Liver (tissue), 9 donors: ENCODE measurements around the gene AP2A2. TPM values are rescaled to one million over a fixed set of nuclear protein-coding genes. Genes with fewer than 3 reads are reported as not detected.

ENCODE experiments used
- DNase-seq: peaks from one replicate; pipeline ENCODE4 v3.0.0-alpha.2; 2017; ENCODE audit warnings: low spot score
- H3K27ac ChIP-seq, 2 donors: one replicate each; pipeline ENCODE4 v1.7.0; 2013; ENCODE audit warnings: inconsistent platforms in 2 of 2, low read length in 2 of 2, control low read depth in 1 of 2, low read depth in 1 of 2, mild to moderate bottlenecking in 1 of 2
- H3K27me3 ChIP-seq, 4 donors: one replicate each; pipeline versions ENCODE4 v1.6.1 to v1.7.0; 2013; ENCODE audit warnings: low read length in 3 of 4, inconsistent platforms in 1 of 4, mild to moderate bottlenecking in 1 of 4, moderate library complexity in 1 of 4; ENCODE audit not compliant: control insufficient read depth in 4 of 4, insufficient read depth in 4 of 4
- H3K36me3 ChIP-seq, 4 donors: one replicate each; pipeline versions ENCODE4 v1.6.1 to v1.7.0; 2013; ENCODE audit warnings: low read length in 3 of 4, mild to moderate bottlenecking in 3 of 4, low read depth in 1 of 4, moderate library complexity in 1 of 4; ENCODE audit not compliant: control insufficient read depth in 4 of 4, insufficient read depth in 3 of 4
- H3K4me1 ChIP-seq, 4 donors: one replicate each; pipeline versions ENCODE4 v1.6.1 to v1.7.0; 2013; ENCODE audit warnings: low read length in 3 of 4, mild to moderate bottlenecking in 3 of 4, moderate library complexity in 1 of 4; ENCODE audit not compliant: control insufficient read depth in 4 of 4, insufficient read depth in 4 of 4
- H3K4me3 ChIP-seq, 3 donors: one replicate each; pipeline versions ENCODE4 v1.6.1 to v1.7.0; 2013; ENCODE audit warnings: low read length in 3 of 3, control low read depth in 1 of 3, low read depth in 1 of 3, mild to moderate bottlenecking in 1 of 3
- H3K9ac ChIP-seq, 2 donors: one replicate each; pipeline ENCODE4 v1.7.0; 2013; ENCODE audit warnings: low read length in 2 of 2, mild to moderate bottlenecking in 2 of 2, moderate library complexity in 2 of 2, control low read depth in 1 of 2, low read depth in 1 of 2
- H3K9me3 ChIP-seq, 4 donors: one replicate each; pipeline versions ENCODE4 v1.6.1 to v1.7.0; 2013; ENCODE audit warnings: low read length in 3 of 4; ENCODE audit not compliant: control insufficient read depth in 4 of 4
- EGR1 ChIP-seq, 2 donors: IDR thresholded peaks; 2 replicates each; pipeline ENCODE4 v1.6.1; 2016 to 2018; ENCODE audit warnings: antibody characterized with exemption in 2 of 2, low read depth in 2 of 2
- FOXA2 ChIP-seq: IDR thresholded peaks from 2 replicates; pipeline ENCODE4 v1.6.1; 2016; ENCODE audit warnings: antibody characterized with exemption
- GABPA ChIP-seq, 2 donors: IDR thresholded peaks in 1 of 2; conservative IDR thresholded peaks in 1 of 2; 2 replicates each; pipeline ENCODE4 v1.6.1; 2016; ENCODE audit warnings: antibody characterized with exemption in 2 of 2, mild to moderate bottlenecking in 1 of 2, moderate library complexity in 1 of 2
- HNF4A ChIP-seq, 2 donors: conservative IDR thresholded peaks; 2 replicates each; pipeline ENCODE4 v1.6.1; 2016; ENCODE audit warnings: antibody characterized with exemption in 2 of 2, mild to moderate bottlenecking in 2 of 2
- HNF4G ChIP-seq: IDR thresholded peaks from 2 replicates; pipeline ENCODE4 v1.6.1; 2016; ENCODE audit warnings: antibody characterized with exemption
- JUND ChIP-seq, 2 donors: IDR thresholded peaks; 2 replicates each; pipeline ENCODE4 v1.6.1; 2016; ENCODE audit warnings: antibody characterized with exemption in 2 of 2
- RAD21 ChIP-seq, 2 donors: IDR thresholded peaks; 2 replicates each; pipeline ENCODE4 v1.6.1; 2016; ENCODE audit warnings: antibody characterized with exemption in 2 of 2, mild to moderate bottlenecking in 2 of 2
- TAF1 ChIP-seq: conservative IDR thresholded peaks from 2 replicates; pipeline ENCODE4 v1.6.1; 2016; ENCODE audit warnings: antibody characterized with exemption, mild to moderate bottlenecking
- YY1 ChIP-seq: IDR thresholded peaks from 2 replicates; pipeline ENCODE4 v1.6.1; 2016; ENCODE audit warnings: antibody characterized with exemption, mild to moderate bottlenecking
- whole genome bisulfite sequencing: extraction: QIAGEN DNeasy Blood & Tissue Kit; methylation state at CpG from one replicate; pipeline ENCODE4 v1.1.7; 2013; 5-methylcytosine and 5-hydroxymethylcytosine counted together
- polyA plus RNA-seq, 2 donors: library from polyadenylated mRNA; stranded (reverse) in 1 of 2; unstranded in 1 of 2; fragments of 200-250 nt in 1 of 2; fragments of >200 nt in 1 of 2; fragmentation: Nextera tagmentation in 1 of 2; extraction: Ambion mirVana in 1 of 2; gene quantifications; one replicate each; pipeline versions ENCODE4 v1.2.1 to v1.2.3, GENCODE V29; 2013 to 2015
- total RNA-seq, 2 donors: library from RNA; depleted of rRNA; stranded (reverse); fragments of >200 nt; gene quantifications; one replicate each; pipeline ENCODE4 v1.2.3, GENCODE V29; 2014
- TF ChIP-seq, protein P1 (sequence below): IDR thresholded peaks from 2 replicates; pipeline ENCODE4 v1.6.1; 2016; ENCODE audit warnings: antibody characterized with exemption
- TF ChIP-seq, protein P2 (sequence below): IDR thresholded peaks from 2 replicates; pipeline ENCODE4 v1.6.1; 2016; ENCODE audit warnings: antibody characterized with exemption
- TF ChIP-seq, protein P3 (sequence below): fragments of 150-350 bp; IDR thresholded peaks from 2 replicates; pipeline ENCODE4 v1.5.1; 2017; ENCODE audit warnings: improper control_type of control experiment, low read depth, low read length; ENCODE audit not compliant: missing input control
- TF ChIP-seq, protein P4 (sequence below): IDR thresholded peaks from 2 replicates; pipeline ENCODE4 v1.6.1; 2016; ENCODE audit warnings: antibody characterized with exemption
- donor health status: healthy.
- donor health status: healthy.
- donor health status: healthy.
- donor health status: healthy.
- donor health status: healthy.

The AP2A2 gene
- total and polyA plus RNA-seq, 4 donors = 20.5 to 39.7 (median 23.8) TPM

DNA sequence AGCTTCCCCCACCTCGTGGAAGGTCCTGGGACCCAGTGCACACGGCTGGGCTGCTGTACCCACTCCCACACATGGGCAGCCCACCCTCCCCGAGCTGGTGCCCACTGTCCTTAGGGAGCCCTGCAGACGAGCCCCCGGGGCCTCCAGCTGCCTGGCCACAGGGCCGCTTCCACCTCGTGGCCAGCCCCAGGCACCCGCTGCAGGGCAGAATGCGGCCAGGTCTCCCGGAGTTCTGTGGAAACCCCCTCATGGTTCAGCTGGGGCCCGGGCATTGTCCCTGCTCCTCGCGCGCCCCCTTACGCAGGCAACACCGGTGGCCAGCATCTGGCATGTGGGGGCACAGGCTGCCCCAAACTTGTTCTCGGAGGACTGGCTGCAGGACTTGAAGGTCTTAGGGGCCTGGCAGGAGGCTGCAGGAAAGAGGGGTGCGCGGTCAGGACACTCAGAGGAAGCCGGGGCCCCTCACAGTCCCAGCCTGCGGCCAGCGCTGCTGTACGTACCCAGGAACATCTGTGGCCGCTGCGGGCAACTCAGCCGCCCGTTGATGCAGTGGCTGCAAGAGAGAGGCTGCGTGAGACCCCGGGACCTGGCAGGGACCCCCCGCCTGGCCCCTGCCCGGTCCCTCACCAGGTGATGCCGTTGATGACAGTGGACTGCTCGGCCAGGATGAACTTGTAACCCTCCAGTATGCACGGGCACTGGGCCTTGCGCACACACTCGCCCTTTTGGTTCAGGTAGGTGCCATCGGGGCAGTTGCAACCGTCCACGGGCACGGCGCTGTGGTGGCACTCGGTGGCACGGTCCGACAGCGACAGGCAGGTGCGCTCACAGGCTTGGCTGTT is 101.2 kb downstream of the AP2A2 start:
- whole genome bisulfite sequencing = 86% methylated on average over 46 of the region's 46 CpGs
- no peak for DNase-seq
- H3K27me3 ChIP-seq = no peaks in the 10 kb centered on the region

DNA sequence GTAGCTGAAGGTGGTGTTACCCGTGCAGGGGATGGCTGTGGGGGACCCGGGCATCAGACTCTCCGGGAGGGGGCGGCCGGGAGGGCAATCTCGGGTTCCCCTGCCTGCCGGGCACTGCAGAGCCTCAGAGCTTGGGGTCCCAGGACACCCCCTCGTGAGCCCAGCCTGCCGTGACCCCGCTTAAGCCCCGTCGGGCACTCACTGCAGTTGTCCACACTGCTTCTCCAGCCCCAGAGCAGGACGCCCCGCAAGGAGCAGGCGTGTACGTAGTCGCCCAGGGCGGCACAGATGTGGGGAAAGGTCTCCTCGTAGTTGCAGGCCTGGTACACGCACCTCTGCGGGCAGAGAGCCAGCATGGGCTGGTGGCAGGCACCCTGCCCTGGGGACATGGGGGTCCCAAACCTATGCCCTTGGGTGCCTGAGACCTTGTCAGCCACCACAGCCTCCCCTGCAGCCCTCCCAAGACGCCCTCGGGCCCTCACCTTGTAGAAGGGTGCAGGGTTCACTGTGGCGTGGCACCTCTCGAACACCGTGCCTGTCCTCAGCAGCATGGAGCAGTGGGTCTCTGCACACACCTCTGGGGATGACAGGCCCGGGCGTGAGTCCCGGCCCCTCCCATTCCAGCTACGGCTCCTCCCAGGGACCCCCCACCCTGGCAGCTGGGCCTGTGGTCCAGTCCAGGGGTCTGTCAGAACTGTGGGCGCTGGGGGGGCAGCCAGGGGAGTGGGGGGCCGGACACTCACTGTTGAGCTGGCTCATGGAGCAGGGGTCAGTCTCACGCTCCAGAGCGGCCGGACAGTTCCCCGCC is 102.0 kb downstream of the AP2A2 start:
- H3K27ac ChIP-seq = no peak overlapping the region
- H3K27me3 ChIP-seq = no peaks in the 10 kb centered on the region
- no peaks in the 10 kb centered on the region for H3K9me3 ChIP-seq
- no peak overlapping the region for H3K4me3 ChIP-seq
- TF ChIP-seq, protein P1, sequence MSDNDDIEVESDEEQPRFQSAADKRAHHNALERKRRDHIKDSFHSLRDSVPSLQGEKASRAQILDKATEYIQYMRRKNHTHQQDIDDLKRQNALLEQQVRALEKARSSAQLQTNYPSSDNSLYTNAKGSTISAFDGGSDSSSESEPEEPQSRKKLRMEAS = no peak
- TF ChIP-seq, protein P2, sequence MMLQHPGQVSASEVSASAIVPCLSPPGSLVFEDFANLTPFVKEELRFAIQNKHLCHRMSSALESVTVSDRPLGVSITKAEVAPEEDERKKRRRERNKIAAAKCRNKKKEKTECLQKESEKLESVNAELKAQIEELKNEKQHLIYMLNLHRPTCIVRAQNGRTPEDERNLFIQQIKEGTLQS = no peak
- no peak for TF ChIP-seq RAD21 (IDR thresholded peaks at IDR 0.05)
- TF ChIP-seq, protein P3, sequence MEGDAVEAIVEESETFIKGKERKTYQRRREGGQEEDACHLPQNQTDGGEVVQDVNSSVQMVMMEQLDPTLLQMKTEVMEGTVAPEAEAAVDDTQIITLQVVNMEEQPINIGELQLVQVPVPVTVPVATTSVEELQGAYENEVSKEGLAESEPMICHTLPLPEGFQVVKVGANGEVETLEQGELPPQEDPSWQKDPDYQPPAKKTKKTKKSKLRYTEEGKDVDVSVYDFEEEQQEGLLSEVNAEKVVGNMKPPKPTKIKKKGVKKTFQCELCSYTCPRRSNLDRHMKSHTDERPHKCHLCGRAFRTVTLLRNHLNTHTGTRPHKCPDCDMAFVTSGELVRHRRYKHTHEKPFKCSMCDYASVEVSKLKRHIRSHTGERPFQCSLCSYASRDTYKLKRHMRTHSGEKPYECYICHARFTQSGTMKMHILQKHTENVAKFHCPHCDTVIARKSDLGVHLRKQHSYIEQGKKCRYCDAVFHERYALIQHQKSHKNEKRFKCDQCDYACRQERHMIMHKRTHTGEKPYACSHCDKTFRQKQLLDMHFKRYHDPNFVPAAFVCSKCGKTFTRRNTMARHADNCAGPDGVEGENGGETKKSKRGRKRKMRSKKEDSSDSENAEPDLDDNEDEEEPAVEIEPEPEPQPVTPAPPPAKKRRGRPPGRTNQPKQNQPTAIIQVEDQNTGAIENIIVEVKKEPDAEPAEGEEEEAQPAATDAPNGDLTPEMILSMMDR = no peak
- no peak for TF ChIP-seq EGR1 (IDR thresholded peaks at IDR 0.05; ENCODE audit: low read depth in 2 of 2)
- TF ChIP-seq TAF1 = no peak
- TF ChIP-seq GABPA (IDR thresholded peaks at IDR 0.05 in 1 of 2, conservative IDR thresholded peaks at IDR 0.05 in 1 of 2) = no peak
- TF ChIP-seq HNF4G = no peak
- TF ChIP-seq FOXA2 = no peak
- H3K36me3 ChIP-seq = peaks cover 0 to 2% (median 0%) of the 10 kb centered on the region in 4 donors
- H3K9ac ChIP-seq = no peak overlapping the region
- H3K4me1 ChIP-seq = no peaks in the 10 kb centered on the region
- no peak for DNase-seq
- WGBS = 81% methylated on average over 36 of the region's 36 CpGs

More for the DNA sequence above, 101.2 kb downstream of the AP2A2 start:
- Histone ChIP-seq H3K27ac (no peak overlapping the region), H3K4me3 (no peak overlapping the region), H3K9me3 (no peaks in the 10 kb centered on the region), H3K4me1 (no peaks in the 10 kb centered on the region), H3K9ac (no peak overlapping the region), H3K36me3 (peaks cover 0 to 2% (median 0%) of the 10 kb centered on the region in 4 donors)
- no peak for TF ChIP-seq FOXA2
- TF ChIP-seq HNF4A (conservative IDR thresholded peaks at IDR 0.05) = no peak
- TF ChIP-seq, protein P1 = no peak
- no peak for TF ChIP-seq EGR1 (IDR thresholded peaks at IDR 0.05; ENCODE audit: low read depth in 2 of 2)
- no peak for TF ChIP-seq YY1
- TF ChIP-seq, protein P3 = no peak
- TF ChIP-seq, protein P4, sequence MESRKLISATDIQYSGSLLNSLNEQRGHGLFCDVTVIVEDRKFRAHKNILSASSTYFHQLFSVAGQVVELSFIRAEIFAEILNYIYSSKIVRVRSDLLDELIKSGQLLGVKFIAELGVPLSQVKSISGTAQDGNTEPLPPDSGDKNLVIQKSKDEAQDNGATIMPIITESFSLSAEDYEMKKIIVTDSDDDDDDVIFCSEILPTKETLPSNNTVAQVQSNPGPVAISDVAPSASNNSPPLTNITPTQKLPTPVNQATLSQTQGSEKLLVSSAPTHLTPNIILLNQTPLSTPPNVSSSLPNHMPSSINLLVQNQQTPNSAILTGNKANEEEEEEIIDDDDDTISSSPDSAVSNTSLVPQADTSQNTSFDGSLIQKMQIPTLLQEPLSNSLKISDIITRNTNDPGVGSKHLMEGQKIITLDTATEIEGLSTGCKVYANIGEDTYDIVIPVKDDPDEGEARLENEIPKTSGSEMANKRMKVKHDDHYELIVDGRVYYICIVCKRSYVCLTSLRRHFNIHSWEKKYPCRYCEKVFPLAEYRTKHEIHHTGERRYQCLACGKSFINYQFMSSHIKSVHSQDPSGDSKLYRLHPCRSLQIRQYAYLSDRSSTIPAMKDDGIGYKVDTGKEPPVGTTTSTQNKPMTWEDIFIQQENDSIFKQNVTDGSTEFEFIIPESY = no peak
- no peak for TF ChIP-seq JUND (IDR thresholded peaks at IDR 0.05)
